ENCODE results near the gene RGS7BP. TPM values are rescaled to one million over a fixed set of nuclear protein-coding genes. Genes with fewer than 3 reads are reported as not detected.
"Not testable (repeated sequence)": the region's sequence is repeated elsewhere in the genome, so short reads cannot be mapped to it uniquely, and the experiment has no call there.

Gene RGS7BP
- polyA plus RNA-seq, 2 of the 4 experiments (the other 2 are of a cell fraction), result not detected

DNA sequence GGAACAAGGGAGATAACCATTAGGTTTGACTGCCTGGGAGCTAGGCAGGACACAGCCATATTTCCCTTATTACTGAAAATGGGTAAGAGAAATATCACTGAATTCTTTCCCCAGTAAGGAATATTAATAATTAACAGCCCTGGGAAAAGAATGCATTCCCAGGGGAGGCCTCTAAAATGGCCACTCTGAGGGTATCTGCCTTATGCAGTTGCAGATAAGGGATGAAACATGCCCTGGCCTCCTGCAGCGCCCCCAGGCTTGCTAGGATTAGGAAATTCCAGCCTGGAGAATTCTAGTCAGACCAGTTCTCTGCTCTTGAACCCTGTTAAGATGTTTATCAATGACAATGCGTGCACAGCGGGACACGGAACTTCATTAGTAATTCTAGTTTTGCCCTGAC lies 52.8 kb downstream of the RGS7BP start:
- H3K27ac ChIP-seq; POLR2A ChIA-PET; H3K9me3 ChIP-seq; H3K4me3 ChIP-seq; CTCF ChIA-PET; H3K4me1 ChIP-seq; ATAC-seq; FAIRE-seq; DNase-seq (ENCODE audit: low read depth in 1 of 2, low spot score in 1 of 2); H3K4me2 ChIP-seq: not testable (repeated sequence)
- WGBS (ENCODE audit: missing lambda C conversion rate), result 2% methylated on average over 4 of the region's 4 CpGs

DNA sequence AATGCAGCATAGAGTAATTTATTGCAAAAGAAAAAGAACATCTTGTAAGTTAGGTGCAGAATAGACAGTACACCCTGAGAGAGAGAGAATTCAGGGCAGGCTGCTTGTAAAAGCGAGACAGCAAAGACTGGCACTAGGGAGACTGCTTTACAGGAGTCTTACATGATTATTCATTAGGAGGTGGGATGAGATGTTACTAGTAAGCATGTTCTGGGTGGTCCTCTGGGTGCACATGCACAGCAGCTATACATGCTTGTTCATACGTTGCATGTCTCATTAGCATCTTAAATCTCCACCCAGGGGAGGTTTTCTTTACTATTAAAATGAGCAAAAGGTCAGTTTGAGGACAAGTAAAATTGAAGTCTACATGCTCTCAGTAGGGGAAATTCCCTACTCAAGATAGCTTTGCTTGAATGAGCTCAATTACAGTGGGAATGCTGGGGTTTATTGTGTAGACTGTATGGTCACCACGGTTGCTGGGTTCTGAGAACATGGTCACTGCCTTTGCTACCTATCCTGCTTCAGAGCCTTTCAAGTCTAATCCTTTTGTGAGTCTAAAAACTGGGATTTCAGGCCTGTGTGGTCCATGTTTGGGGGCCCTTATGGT lies 60.6 kb downstream of the RGS7BP start:
- TF ChIP-seq FOXS1 (CRISPR knock-in tag; IDR thresholded peaks at IDR 0.05), result no peak
- TF ChIP-seq POLR2AphosphoS2 (conservative IDR thresholded peaks at IDR 0.05; ENCODE audit: low read length), result no peak
- no peak for TF ChIP-seq TFCP2L1 (CRISPR knock-in tag; IDR thresholded peaks at IDR 0.05)
- no peak for TF ChIP-seq CBX2 (IDR thresholded peaks at IDR 0.05; ENCODE audit: borderline replicate concordance, low read depth)
- no peak for TF ChIP-seq REST (IDR thresholded peaks at IDR 0.05)
- TF ChIP-seq CHD2 (IDR thresholded peaks at IDR 0.05; ENCODE audit: low read length, partially characterized antibody), result no peak
- no peak for TF ChIP-seq GATA3 (IDR thresholded peaks at IDR 0.05; ENCODE audit: borderline replicate concordance)
- no peak for TF ChIP-seq EP300 (IDR thresholded peaks at IDR 0.05)
- no peak for TF ChIP-seq ESRRA (IDR thresholded peaks at IDR 0.05; ENCODE audit: borderline replicate concordance, low read length)
- no peak for TF ChIP-seq CTCF (IDR thresholded peaks at IDR 0.05)
- no peak for TF ChIP-seq KDM1A (IDR thresholded peaks at IDR 0.05; ENCODE audit: low read depth)
- Histone ChIP-seq H3K4me1 (no peaks in the 10 kb centered on the region), H3K4me3 (no peak overlapping the region), H3K27ac (no peak overlapping the region), H3K4me2 (no peak overlapping the region), H3K9me3 (no peaks in the 10 kb centered on the region)
- DNase-seq (ENCODE audit: low read depth in 1 of 2, low spot score in 1 of 2) (no peak), ATAC-seq (no peak), FAIRE-seq (no peak)
- POLR2A ChIA-PET, result no interaction called here
- CTCF ChIA-PET, result interaction anchor here (0.7 kb wide), 1 partner anchor 1097 kb away, joined by 3 read pairs; no protein-coding TSS in a partner anchor
- WGBS (ENCODE audit: missing lambda C conversion rate), result 3% methylated on average over 3 of the region's 3 CpGs

- ATAC-seq, result no peak
- no peak for DNase-seq (ENCODE audit: low read depth in 1 of 2, low spot score in 1 of 2)
- WGBS (ENCODE audit: missing lambda C conversion rate), result 6% methylated on average over 1 of the region's 1 CpG
- ChIA-PET CTCF (interaction anchor here (1.1 kb wide), 1 partner anchor 9 kb away, joined by 3 read pairs; no protein-coding TSS in a partner anchor), POLR2A (no interaction called here)
- no peaks in the 10 kb centered on the region for H3K4me1 ChIP-seq
- no peak overlapping the region for H3K4me2 ChIP-seq
- no peak overlapping the region for H3K4me3 ChIP-seq
- no peak for TF ChIP-seq SMC3 (IDR thresholded peaks at IDR 0.05)
- no peak for TF ChIP-seq MAFK (IDR thresholded peaks at IDR 0.05; ENCODE audit: partially characterized antibody)
- TF ChIP-seq HOXB5 (CRISPR knock-in tag; IDR thresholded peaks at IDR 0.05), result no peak
- no peaks in the 10 kb centered on the region for H3K9me3 ChIP-seq
- FAIRE-seq, result no peak
- H3K27ac ChIP-seq, result no peak overlapping the region
Measured at GRCh38 chr5:64569858-64570257, 64.0 kb downstream of the RGS7BP start.

DNA sequence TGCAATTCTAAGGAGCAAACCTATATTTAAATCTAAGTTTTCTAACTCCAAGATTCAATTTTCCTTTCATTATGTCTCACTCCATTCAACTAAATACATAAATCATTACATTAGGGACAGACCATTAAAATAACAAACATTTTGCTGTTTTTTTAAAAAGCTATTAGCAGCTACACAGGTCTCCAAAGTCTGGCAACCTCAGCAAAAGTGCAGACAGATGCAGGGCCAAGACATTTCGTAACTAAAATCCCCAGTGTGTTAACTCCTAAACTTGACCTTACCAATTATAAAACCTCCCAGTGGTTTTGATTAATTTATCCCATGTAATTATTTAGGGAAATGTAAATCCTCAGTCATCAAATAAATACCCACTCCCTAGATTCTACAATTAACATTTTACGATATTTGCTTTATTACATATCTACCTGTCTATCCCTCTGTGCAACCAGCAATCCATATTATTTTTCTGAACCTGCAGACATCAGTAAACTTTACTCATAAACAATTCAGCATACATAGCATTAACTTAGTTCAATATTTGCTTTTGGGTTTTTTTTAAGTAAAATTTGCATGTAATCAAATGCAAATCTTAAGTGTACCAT lies 64.7 kb downstream of the RGS7BP start:
- Histone ChIP-seq H3K9me3 (no peaks in the 10 kb centered on the region), H3K4me3 (no peak overlapping the region), H3K4me2 (no peak overlapping the region), H3K27ac (no peak overlapping the region), H3K4me1 (no peaks in the 10 kb centered on the region)
- DNase-seq (ENCODE audit: low read depth in 1 of 2, low spot score in 1 of 2) (no peak), FAIRE-seq (no peak), ATAC-seq (no peak)
- CTCF ChIA-PET, result no interaction called here
- POLR2A ChIA-PET, result no interaction called here
- WGBS (ENCODE audit: missing lambda C conversion rate), result 10% methylated on average over 2 of the region's 2 CpGs
- TF ChIP-seq MAFK (IDR thresholded peaks at IDR 0.05; ENCODE audit: partially characterized antibody) (no peak), GATA3 (IDR thresholded peaks at IDR 0.05; ENCODE audit: borderline replicate concordance) (no peak), NR3C1 (IDR thresholded peaks at IDR 0.05) (no peak), KDM5A (IDR thresholded peaks at IDR 0.05) (no peak), REST (IDR thresholded peaks at IDR 0.05) (no peak), JUNB (IDR thresholded peaks at IDR 0.05) (no peak), EHF (CRISPR knock-in tag; IDR thresholded peaks at IDR 0.05) (no peak), CEBPB (IDR thresholded peaks at IDR 0.05) (no peak)
